Measurements from ENCODE around the gene SNRPB.

The SNRPB gene

DNA sequence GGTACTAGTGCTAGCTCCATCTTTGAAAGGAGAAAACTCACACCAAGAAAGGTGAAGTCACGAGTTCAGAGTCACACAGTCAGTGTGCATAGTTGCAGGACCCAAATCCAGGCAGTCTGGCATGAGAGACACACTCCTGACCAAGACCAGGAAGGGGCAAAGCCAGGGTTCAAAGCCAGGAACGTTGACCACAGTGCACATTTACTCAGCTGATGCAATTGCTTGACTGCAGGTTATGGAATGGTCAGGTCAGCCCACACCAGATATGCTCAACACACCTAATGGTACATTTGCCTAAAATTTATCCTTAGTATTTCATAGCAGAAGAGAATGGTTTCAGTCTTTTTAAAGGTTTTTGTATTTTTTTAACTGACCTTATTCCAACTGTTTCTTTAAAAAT is 52.2 kb downstream of the SNRPB start:
- DNase-seq: no peak

DNA sequence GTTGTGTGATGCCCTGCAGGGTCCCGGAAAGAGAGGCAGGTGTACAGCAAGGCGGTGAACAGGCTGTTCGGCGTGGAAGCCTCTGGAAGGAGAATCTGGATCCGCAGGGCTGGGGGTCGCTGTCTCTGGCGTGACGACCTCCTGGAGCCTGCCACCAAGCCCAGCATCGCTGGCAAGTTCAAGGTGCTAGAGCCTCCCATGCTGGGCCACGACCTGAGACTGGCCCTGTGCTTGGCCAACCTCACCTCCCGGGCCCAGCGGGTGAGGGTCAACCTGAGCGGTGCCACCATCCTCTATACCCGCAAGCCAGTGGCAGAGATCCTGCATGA is 53.4 kb downstream of the SNRPB start:
- DNase-seq: no peak

DNA sequence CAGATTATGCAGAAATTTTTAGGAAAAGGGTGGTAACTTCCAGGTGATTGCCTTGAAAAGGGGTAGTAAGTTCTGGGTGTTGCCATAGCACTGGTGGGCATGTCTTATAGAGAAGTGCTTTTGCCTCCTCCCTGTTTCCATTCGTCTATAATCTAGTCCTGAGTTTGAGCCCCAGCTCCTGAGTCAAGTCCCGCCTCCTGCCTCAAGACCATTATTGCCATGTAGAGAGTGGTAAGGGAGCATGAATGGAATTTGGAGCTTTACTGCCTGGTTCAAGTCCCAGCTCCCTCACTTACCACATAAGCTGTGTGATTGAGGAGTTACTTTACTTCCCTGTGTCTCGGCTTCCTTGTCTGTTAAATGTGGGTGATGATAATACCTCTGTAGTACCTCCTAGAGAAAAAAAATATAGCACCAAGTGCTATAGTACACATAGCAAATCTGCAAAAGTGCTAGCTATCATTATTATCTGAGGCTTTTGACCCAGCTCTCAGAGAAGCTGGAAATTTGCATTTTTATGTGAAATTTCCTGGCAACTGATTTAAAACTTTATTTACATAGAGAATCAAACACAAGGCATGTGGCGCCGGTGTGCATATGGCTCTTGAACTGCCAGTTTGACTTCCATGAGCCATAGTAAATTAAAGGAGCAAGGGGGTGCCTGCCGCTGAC is 53.9 kb downstream of the SNRPB start:
- no peak for DNase-seq

Data from SHP77 treated with DMSO at 0.1 percent for 48 hours (cell line).